ENCODE results near the gene ELMO1. TPM values are rescaled to one million over a fixed set of nuclear protein-coding genes. Genes with fewer than 3 reads are reported as not detected.

Gene ELMO1
- total RNA-seq, 1 donor = under 0.01 TPM

DNA sequence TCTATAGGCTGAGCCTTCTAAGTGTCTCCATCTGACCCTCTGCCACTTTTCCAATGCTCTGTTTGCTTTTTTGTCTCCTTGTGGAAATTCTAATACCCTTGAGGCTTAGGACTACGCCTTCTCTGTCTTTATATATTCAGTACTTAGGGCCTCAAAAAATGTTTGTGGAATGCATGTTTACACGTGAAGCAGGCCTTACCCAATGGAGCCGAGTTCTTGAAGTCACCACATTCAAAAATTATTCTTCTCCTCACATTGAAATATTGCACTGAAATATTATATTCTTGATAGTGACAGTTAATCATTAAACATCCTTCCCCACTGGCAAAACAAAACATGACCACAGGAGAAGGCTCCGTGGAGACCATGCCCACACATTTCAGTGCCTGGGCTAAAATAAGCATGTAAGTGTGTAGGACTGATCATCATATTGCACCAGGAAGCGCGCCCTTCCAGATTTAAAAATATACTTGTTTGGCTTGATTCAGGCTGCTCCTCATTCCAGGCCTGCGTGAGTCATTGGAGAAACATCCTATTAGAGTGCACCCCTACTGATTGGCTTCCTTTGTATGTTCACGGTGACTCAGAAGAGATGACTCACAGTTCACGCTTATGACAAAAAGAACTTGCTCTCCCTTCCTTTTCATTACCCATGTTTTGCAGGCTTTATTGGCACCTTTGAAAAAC is 416.9 kb downstream of the ELMO1 start:
- H3K4me3 ChIP-seq (ENCODE audit: low read depth, low read length) = no peak overlapping the region
- TF ChIP-seq, protein P1, sequence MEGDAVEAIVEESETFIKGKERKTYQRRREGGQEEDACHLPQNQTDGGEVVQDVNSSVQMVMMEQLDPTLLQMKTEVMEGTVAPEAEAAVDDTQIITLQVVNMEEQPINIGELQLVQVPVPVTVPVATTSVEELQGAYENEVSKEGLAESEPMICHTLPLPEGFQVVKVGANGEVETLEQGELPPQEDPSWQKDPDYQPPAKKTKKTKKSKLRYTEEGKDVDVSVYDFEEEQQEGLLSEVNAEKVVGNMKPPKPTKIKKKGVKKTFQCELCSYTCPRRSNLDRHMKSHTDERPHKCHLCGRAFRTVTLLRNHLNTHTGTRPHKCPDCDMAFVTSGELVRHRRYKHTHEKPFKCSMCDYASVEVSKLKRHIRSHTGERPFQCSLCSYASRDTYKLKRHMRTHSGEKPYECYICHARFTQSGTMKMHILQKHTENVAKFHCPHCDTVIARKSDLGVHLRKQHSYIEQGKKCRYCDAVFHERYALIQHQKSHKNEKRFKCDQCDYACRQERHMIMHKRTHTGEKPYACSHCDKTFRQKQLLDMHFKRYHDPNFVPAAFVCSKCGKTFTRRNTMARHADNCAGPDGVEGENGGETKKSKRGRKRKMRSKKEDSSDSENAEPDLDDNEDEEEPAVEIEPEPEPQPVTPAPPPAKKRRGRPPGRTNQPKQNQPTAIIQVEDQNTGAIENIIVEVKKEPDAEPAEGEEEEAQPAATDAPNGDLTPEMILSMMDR (IDR thresholded peaks at IDR 0.05; ENCODE audit: insufficient read depth, low read depth, low read length) = no peak
- peak; percentile 98 for DNase-seq (ENCODE audit: low read depth)

DNA sequence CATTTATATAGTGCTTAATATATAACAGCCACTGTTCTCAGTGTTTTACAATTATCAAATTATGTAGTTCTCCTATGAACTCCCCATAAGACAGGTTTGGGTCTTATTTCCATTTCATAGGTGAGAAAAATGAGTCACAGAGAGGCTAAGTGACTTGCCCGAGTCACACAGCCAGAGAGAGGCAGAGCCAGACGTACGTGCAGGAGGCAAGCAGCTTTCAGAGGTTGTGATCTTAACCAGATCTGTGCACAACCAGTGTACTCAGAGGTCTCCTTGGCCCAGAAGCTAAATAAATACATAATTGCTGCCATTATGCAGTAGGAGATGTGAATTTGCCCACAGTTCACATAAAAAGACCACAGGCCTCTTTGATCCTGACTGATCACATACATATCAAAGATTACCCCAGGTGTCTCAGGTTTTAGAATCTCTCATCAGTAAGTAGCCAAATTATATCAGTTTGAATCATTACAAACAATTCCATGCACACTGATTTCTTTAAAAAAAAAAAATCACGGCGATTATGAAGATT is 419.7 kb downstream of the ELMO1 start:
- no peak for DNase-seq (ENCODE audit: low read depth)
- TF ChIP-seq, protein P1 (IDR thresholded peaks at IDR 0.05; ENCODE audit: insufficient read depth, low read depth, low read length) = no peak
- no peak overlapping the region for H3K4me3 ChIP-seq (ENCODE audit: low read depth, low read length)

DNA sequence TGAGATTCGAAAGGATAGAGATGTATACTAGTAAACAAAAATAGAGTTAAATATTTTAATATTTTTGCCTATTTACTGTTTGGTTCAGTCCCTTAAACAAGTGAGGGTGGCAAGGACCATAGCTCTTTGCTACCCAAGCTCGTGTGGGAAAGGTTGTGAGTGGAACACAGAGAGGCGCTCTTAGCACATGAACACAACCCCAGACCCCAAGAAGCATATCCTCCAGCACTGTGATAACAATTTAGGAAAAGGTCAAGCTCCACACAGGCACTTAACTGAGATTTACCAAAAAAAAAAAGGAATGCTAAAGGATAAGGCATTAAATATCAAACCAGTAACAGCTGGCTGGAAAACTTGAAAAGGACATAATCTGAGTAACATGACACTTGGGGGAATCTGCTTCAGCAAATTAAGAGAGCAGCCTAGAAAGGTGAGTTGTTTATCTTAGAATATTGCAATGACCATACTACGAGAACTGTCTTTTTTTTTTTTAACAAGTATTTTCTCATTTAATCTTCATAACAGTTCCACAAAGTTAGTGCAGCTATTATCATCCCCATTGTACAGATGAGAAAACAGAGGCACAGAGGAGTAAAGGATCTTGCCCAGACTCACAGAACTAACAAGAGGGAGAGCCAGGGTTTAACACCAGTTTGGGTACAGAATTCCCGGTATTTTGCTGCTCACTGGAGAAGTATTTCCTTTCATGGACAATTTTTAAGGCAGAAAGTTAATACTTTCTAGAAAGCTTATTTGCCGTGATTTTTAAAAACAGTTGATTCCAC is 420.9 kb downstream of the ELMO1 start:
- TF ChIP-seq, protein P1 (IDR thresholded peaks at IDR 0.05; ENCODE audit: insufficient read depth, low read depth, low read length) = peak; percentile 38
- H3K4me3 ChIP-seq (ENCODE audit: low read depth, low read length) = no peak overlapping the region
- peak; percentile 13 for DNase-seq (ENCODE audit: low read depth)

DNA sequence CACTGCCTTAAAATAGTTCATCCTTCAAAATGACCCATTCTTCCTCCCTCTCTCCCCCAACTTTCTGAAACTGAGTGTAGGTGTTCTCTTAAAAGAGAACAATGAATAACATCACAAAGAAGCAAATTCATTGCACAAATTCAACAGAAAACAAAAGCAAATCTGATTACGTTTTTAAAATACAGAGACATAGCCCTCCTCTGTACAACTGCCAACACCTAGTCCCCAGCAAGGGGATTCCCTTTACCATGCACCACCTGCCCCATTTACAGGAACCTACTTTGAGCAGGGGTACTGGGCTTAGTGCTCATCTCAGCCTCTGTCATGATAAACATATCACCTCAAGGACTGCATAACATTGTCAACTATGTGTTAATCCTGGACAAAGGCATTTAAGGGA is 421.6 kb downstream of the ELMO1 start:
- H3K4me3 ChIP-seq (ENCODE audit: low read depth, low read length) = no peak overlapping the region
- DNase-seq (ENCODE audit: low read depth) = no peak
- TF ChIP-seq, protein P1 (IDR thresholded peaks at IDR 0.05; ENCODE audit: insufficient read depth, low read depth, low read length) = no peak

DNA sequence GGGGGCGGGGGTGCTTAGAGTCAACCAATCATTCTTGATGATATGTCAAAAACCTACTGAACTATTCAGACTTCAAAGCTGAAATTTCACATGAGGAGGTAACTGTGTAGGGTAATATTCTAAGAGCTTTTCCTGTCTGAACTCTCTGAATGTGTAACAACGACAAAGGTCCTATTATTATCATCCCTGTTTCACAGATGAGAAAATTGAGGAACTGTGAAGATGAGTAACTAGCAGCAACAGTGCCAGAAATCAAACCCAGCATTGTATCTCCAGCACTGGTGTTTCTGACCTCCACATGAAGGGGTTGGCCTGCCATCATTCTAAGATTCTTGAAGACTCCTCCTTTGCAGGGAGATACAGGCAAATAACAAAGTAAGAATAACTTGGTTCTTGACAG is 429.7 kb downstream of the ELMO1 start:
- TF ChIP-seq, protein P1 (IDR thresholded peaks at IDR 0.05; ENCODE audit: insufficient read depth, low read depth, low read length) = no peak
- DNase-seq (ENCODE audit: low read depth) = no peak
- H3K4me3 ChIP-seq (ENCODE audit: low read depth, low read length) = no peak overlapping the region

DNA sequence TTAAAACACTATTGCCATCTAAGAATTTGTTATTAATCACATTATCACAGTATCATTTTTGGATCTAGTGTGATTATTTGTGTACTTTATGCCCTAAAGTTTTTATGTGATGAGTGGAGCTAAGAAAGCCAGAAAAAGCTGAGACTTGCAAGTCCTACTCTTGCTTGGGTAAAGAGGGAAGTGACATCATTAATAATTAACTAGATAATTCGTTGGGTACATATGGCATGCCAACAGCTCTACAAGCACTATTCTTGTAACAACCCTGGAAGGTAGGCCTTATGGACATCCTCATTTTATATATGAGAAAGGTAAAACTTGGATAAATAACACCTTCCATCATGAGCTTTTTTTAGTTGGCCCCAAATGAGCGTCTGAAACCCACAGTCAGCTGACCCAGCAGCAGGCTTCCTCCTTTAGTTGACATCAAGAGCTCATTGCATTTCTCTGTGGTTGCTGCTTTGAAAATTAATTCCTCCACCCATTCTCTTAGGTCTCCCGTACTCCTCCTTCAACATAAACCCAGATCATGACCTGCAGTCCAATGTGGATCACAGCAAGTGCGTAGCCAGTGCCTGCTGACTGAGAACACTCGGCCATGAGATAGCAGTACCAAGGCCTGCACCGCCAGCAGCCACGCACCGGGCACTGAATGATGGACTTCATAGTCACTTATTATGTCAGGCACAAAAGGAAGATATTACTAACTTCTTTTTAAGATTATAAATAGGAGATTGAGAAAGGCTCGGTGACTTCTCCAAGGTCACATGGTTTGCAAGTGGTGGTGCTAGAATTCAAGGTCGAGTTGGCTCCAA is 432.4 kb downstream of the ELMO1 start:
- TF ChIP-seq, protein P1 (IDR thresholded peaks at IDR 0.05; ENCODE audit: insufficient read depth, low read depth, low read length) = no peak
- DNase-seq (ENCODE audit: low read depth) = no peak
- H3K4me3 ChIP-seq (ENCODE audit: low read depth, low read length) = no peak overlapping the region

All from fibroblast of villous mesenchyme (primary cell).